ENCODE measurements around the gene KIAA1328. TPM values are rescaled to one million over a fixed set of nuclear protein-coding genes. Genes with fewer than 3 reads are reported as not detected.

The KIAA1328 gene
- polyA plus RNA-seq, 1 donor from 2014 or later, result 8.5 TPM

GRCh38 chr18:36917907-36918306 is 89.0 kb downstream of the KIAA1328 start:
- H2AFZ ChIP-seq (ENCODE audit: low read depth, low read length), result no peak overlapping the region
- no peak overlapping the region for H3K4me2 ChIP-seq (ENCODE audit: low read length)
- H3K36me3 ChIP-seq (ENCODE audit: insufficient read depth, low read length), result no peaks in the 10 kb centered on the region
- no peaks in the 10 kb centered on the region for H3K9me2 ChIP-seq (ENCODE audit: insufficient read depth, low read length)
- no peaks in the 10 kb centered on the region for H3K9me3 ChIP-seq (ENCODE audit: low read length)
- H3K79me2 ChIP-seq (replicated peaks; ENCODE audit: insufficient read depth, low read length), result no peaks in the 10 kb centered on the region
- no peaks in the 10 kb centered on the region for H3K27me3 ChIP-seq (ENCODE audit: insufficient read depth, low read depth, low read length)
- no peak overlapping the region for H3K27ac ChIP-seq (ENCODE audit: low read length)
- no peak for TF ChIP-seq RAD21 (conservative IDR thresholded peaks at IDR 0.05)
- H4K20me1 ChIP-seq (ENCODE audit: insufficient read depth), result no peaks in the 10 kb centered on the region
- no peak overlapping the region for H3K4me3 ChIP-seq (ENCODE audit: low read length)
- no peaks in the 10 kb centered on the region for H3F3A ChIP-seq (ENCODE audit: insufficient read depth, low read length, poor library complexity, severe bottlenecking)
- no peak overlapping the region for H3K9ac ChIP-seq (ENCODE audit: low read length)

- TF ChIP-seq EZH2 (IDR thresholded peaks at IDR 0.05; ENCODE audit: borderline replicate concordance, insufficient read depth, low read length, poor library complexity, severe bottlenecking), result no peak
- TF ChIP-seq SMC3 (conservative IDR thresholded peaks at IDR 0.05; ENCODE audit: poor library complexity), result no peak
- TF ChIP-seq EP300 (conservative IDR thresholded peaks at IDR 0.05; ENCODE audit: poor library complexity, severe bottlenecking), result no peak
- no peak for TF ChIP-seq POLR2AphosphoS5 (IDR thresholded peaks at IDR 0.05)
- no peak for TF ChIP-seq CTCF (IDR thresholded peaks at IDR 0.05; ENCODE audit: poor library complexity, severe bottlenecking)
- no peak for TF ChIP-seq MXI1 (conservative IDR thresholded peaks at IDR 0.05; ENCODE audit: poor library complexity, severe bottlenecking)
- no peak for TF ChIP-seq TAF1 (IDR thresholded peaks at IDR 0.05; ENCODE audit: low read depth)
- no peak for TF ChIP-seq REST (IDR thresholded peaks at IDR 0.05; ENCODE audit: borderline replicate concordance)
- no peak for TF ChIP-seq RAD21 (conservative IDR thresholded peaks at IDR 0.05)
- H3K27ac ChIP-seq (ENCODE audit: low read length), result no peak overlapping the region
- H2AFZ ChIP-seq (ENCODE audit: low read depth, low read length), result no peak overlapping the region
- H3K9me3 ChIP-seq (ENCODE audit: low read length), result no peaks in the 10 kb centered on the region
- H3K4me2 ChIP-seq (ENCODE audit: low read length), result no peak overlapping the region
- no peaks in the 10 kb centered on the region for H4K20me1 ChIP-seq (ENCODE audit: insufficient read depth)
- H3F3A ChIP-seq (ENCODE audit: insufficient read depth, low read length, poor library complexity, severe bottlenecking), result no peaks in the 10 kb centered on the region
- no peaks in the 10 kb centered on the region for H3K27me3 ChIP-seq (ENCODE audit: insufficient read depth, low read depth, low read length)
- H3K9ac ChIP-seq (ENCODE audit: low read length), result no peak overlapping the region
- peaks cover 3% of the 10 kb centered on the region for H3K36me3 ChIP-seq (ENCODE audit: insufficient read depth, low read length)
- no peaks in the 10 kb centered on the region for H3K79me2 ChIP-seq (replicated peaks; ENCODE audit: insufficient read depth, low read length)
- H3K4me3 ChIP-seq (ENCODE audit: low read length), result no peak overlapping the region
- no peaks in the 10 kb centered on the region for H3K9me2 ChIP-seq (ENCODE audit: insufficient read depth, low read length)
Observed at GRCh38 chr18:36929601-36930000, 100.7 kb downstream of the KIAA1328 start.

GRCh38 chr18:36931106-36931505 is 102.2 kb downstream of the KIAA1328 start:
- H3K79me2 ChIP-seq (replicated peaks; ENCODE audit: insufficient read depth, low read length), result no peaks in the 10 kb centered on the region
- no peaks in the 10 kb centered on the region for H4K20me1 ChIP-seq (ENCODE audit: insufficient read depth)
- H3K27me3 ChIP-seq (ENCODE audit: insufficient read depth, low read depth, low read length), result no peaks in the 10 kb centered on the region
- H3K9ac ChIP-seq (ENCODE audit: low read length), result no peak overlapping the region
- H3K27ac ChIP-seq (ENCODE audit: low read length), result no peak overlapping the region
- H3K9me2 ChIP-seq (ENCODE audit: insufficient read depth, low read length), result no peaks in the 10 kb centered on the region
- no peak overlapping the region for H3K4me3 ChIP-seq (ENCODE audit: low read length)
- no peaks in the 10 kb centered on the region for H3F3A ChIP-seq (ENCODE audit: insufficient read depth, low read length, poor library complexity, severe bottlenecking)
- H3K9me3 ChIP-seq (ENCODE audit: low read length), result no peaks in the 10 kb centered on the region
- peak; percentile 20 for TF ChIP-seq POLR2AphosphoS5 (IDR thresholded peaks at IDR 0.05)
- no peak for TF ChIP-seq SMC3 (conservative IDR thresholded peaks at IDR 0.05; ENCODE audit: poor library complexity)
- H3K36me3 ChIP-seq (ENCODE audit: insufficient read depth, low read length), result peaks cover 3% of the 10 kb centered on the region
- H3K4me2 ChIP-seq (ENCODE audit: low read length), result no peak overlapping the region
- no peak overlapping the region for H2AFZ ChIP-seq (ENCODE audit: low read depth, low read length)

Data from neural cell (in vitro differentiated cells).